SK-N-MC (cell line): ENCODE data around the gene LIFR.

Experiments
- DNase-seq: peaks from one replicate; pipeline ENCODE4 v3.0.0-alpha.2; 2011; ENCODE audit warnings: low read depth, low spot score
- H3K27ac ChIP-seq: fragments of 200-600 bp; sonication (generic); 2 replicates; pipeline ENCODE4 v1.5.1; 2016; ENCODE audit warnings: mixed run types
- H3K36me3 ChIP-seq: fragments of 200-600 bp; sonication (generic); 2 replicates; pipeline ENCODE4 v1.6.1; 2017; ENCODE audit warnings: antibody characterized with exemption, low read length, mixed read lengths; ENCODE audit not compliant: insufficient read depth
- H3K4me3 ChIP-seq: fragments of 200-600 bp; sonication (generic); 2 replicates; pipeline ENCODE4 v1.5.1; 2016
- H3K9ac ChIP-seq: fragments of 200-600 bp; sonication (generic); 2 replicates; pipeline ENCODE4 v1.8.0; 2017; ENCODE audit warnings: mixed run types, mixed read lengths; ENCODE audit not compliant: insufficient read length
- H3K9me3 ChIP-seq: fragments of 200-600 bp; sonication (generic); 2 replicates; pipeline ENCODE4 v1.6.1; 2017; ENCODE audit warnings: low read depth, mild to moderate bottlenecking, antibody characterized with exemption, low read length, moderate library complexity, mixed read lengths
- EZH2 ChIP-seq: fragments of 200-600 bp; sonication (generic); IDR thresholded peaks from one replicate; pipeline ENCODE4 v1.6.1; 2017; ENCODE audit warnings: antibody characterized with exemption
- FOXP2 ChIP-seq: optimal IDR thresholded peaks from 2 replicates; pipeline ENCODE3; 2011; ENCODE audit warnings: mild to moderate bottlenecking, moderate library complexity; ENCODE audit not compliant: insufficient read depth; ENCODE audit errors: extremely low read length, control extremely low read depth
- POLR2AphosphoS5 ChIP-seq: IDR thresholded peaks from 2 replicates; pipeline ENCODE4 v1.6.1; 2012; ENCODE audit warnings: mild to moderate bottlenecking, low read depth, low read length, borderline replicate concordance

LIFR gene

GRCh38 chr5:38598994-38599617, 42.7 kb upstream of the LIFR start:
- no peak for DNase-seq
- no peaks in the 10 kb centered on the region for H3K9me3 ChIP-seq
- no peak overlapping the region for H3K4me3 ChIP-seq
- TF ChIP-seq FOXP2 (no peak), EZH2 (no peak), POLR2AphosphoS5 (no peak)
- H3K9ac ChIP-seq, result no peak overlapping the region
- H3K27ac ChIP-seq, result no peak overlapping the region
- H3K36me3 ChIP-seq, result no peaks in the 10 kb centered on the region

GRCh38 chr5:38598296-38598993, 42.0 kb upstream of the LIFR start:
- Histone ChIP-seq H3K9me3 (no peaks in the 10 kb centered on the region), H3K27ac (no peak overlapping the region), H3K36me3 (no peaks in the 10 kb centered on the region), H3K4me3 (no peak overlapping the region), H3K9ac (no peak overlapping the region)
- no peak for TF ChIP-seq POLR2AphosphoS5
- TF ChIP-seq EZH2, result no peak
- no peak for TF ChIP-seq FOXP2
- DNase-seq, result no peak

- Histone ChIP-seq H3K27ac (no peak overlapping the region), H3K36me3 (no peaks in the 10 kb centered on the region), H3K9me3 (no peaks in the 10 kb centered on the region), H3K4me3 (no peak overlapping the region), H3K9ac (no peak overlapping the region)
- TF ChIP-seq POLR2AphosphoS5 (no peak), EZH2 (no peak)
- no peak for DNase-seq
Measured at GRCh38 chr5:38596981-38597380, 40.5 kb upstream of the LIFR start.

- Histone ChIP-seq H3K4me3 (no peak overlapping the region), H3K27ac (no peak overlapping the region), H3K9ac (no peak overlapping the region), H3K9me3 (no peaks in the 10 kb centered on the region), H3K36me3 (no peaks in the 10 kb centered on the region)
- no peak for TF ChIP-seq POLR2AphosphoS5
- no peak for TF ChIP-seq EZH2
- no peak for TF ChIP-seq FOXP2
- no peak for DNase-seq
Measured at GRCh38 chr5:38595132-38595745, 38.8 kb upstream of the LIFR start.

- Histone ChIP-seq H3K9me3 (no peaks in the 10 kb centered on the region), H3K36me3 (no peaks in the 10 kb centered on the region), H3K27ac (no peak overlapping the region), H3K4me3 (no peak overlapping the region), H3K9ac (no peak overlapping the region)
- no peak for DNase-seq
- TF ChIP-seq FOXP2, result no peak
- TF ChIP-seq POLR2AphosphoS5, result no peak
- no peak for TF ChIP-seq EZH2
Measured at GRCh38 chr5:38593959-38594358, 37.5 kb upstream of the LIFR start.

- no peaks in the 10 kb centered on the region for H3K36me3 ChIP-seq
- H3K27ac ChIP-seq, result peak overlapping the region; percentile 75
- TF ChIP-seq POLR2AphosphoS5, result no peak
- TF ChIP-seq FOXP2, result no peak
- no peak for TF ChIP-seq EZH2
- peak overlapping the region; percentile 20 for H3K9ac ChIP-seq
- DNase-seq, result no peak
- H3K4me3 ChIP-seq, result no peak overlapping the region; the same call in 1 of the 2 replicates
- no peaks in the 10 kb centered on the region for H3K9me3 ChIP-seq
Measured at GRCh38 chr5:38591523-38591849, 35.0 kb upstream of the LIFR start.

- H3K36me3 ChIP-seq, result no peaks in the 10 kb centered on the region
- H3K9ac ChIP-seq, result peak overlapping the region; percentile 20
- no peak for TF ChIP-seq EZH2
- no peak for TF ChIP-seq FOXP2
- no peak; the same call in 1 of the 2 replicates for TF ChIP-seq POLR2AphosphoS5
- peak overlapping the region; percentile 21; the same call in 1 of the 2 replicates for H3K4me3 ChIP-seq
- H3K9me3 ChIP-seq, result no peaks in the 10 kb centered on the region
- H3K27ac ChIP-seq, result peak overlapping the region; percentile 75
- DNase-seq, result peak; percentile 14
Measured at GRCh38 chr5:38590838-38591522, 34.5 kb upstream of the LIFR start.

GRCh38 chr5:38589629-38590028, 33.2 kb upstream of the LIFR start:
- H3K27ac ChIP-seq, result peak overlapping the region; percentile 22; the same call in 1 of the 2 replicates
- no peak overlapping the region for H3K4me3 ChIP-seq
- no peaks in the 10 kb centered on the region for H3K9me3 ChIP-seq
- H3K36me3 ChIP-seq, result no peaks in the 10 kb centered on the region
- H3K9ac ChIP-seq, result no peak overlapping the region
- TF ChIP-seq POLR2AphosphoS5 (no peak), FOXP2 (no peak), EZH2 (no peak)
- DNase-seq, result no peak
